OCI-LY1 (cell line): ENCODE measurements around the gene FGFR2.

Experiments
- H2AFZ ChIP-seq: fragments of 200-600 bp; sonication (generic), shearing (Covaris generic); 2 replicates; pipeline ENCODE4 v1.6.0; 2014; ENCODE audit warnings: antibody characterized with exemption, mild to moderate bottlenecking, low read length
- H3F3A ChIP-seq: fragments of 200-600 bp; sonication (generic), shearing (Covaris generic); 2 replicates; pipeline ENCODE4 v1.6.0; 2014; ENCODE audit warnings: mild to moderate bottlenecking, antibody characterized with exemption, low read length, moderate library complexity; ENCODE audit not compliant: insufficient read depth
- H3K27ac ChIP-seq: fragments of 200-600 bp; sonication (generic); 2 replicates; pipeline ENCODE4 v1.5.1; 2014; ENCODE audit warnings: low read length, mixed run types, mild to moderate bottlenecking, low read depth; ENCODE audit not compliant: poor library complexity, severe bottlenecking
- H3K27me3 ChIP-seq: fragments of 200-600 bp; sonication (generic); 2 replicates; pipeline ENCODE4 v1.6.0; 2014; ENCODE audit warnings: antibody characterized with exemption, mild to moderate bottlenecking, low read length, moderate library complexity; ENCODE audit not compliant: insufficient read depth
- H3K36me3 ChIP-seq: fragments of 200-600 bp; sonication (generic); 2 replicates; pipeline ENCODE4 v1.6.1; 2014; ENCODE audit warnings: mild to moderate bottlenecking, antibody characterized with exemption, low read length, moderate library complexity, mixed read lengths; ENCODE audit not compliant: insufficient read depth
- H3K4me1 ChIP-seq: fragments of 200-600 bp; sonication (generic); 2 replicates; pipeline ENCODE4 v1.5.1; 2014; ENCODE audit warnings: mild to moderate bottlenecking, low read length, moderate library complexity; ENCODE audit not compliant: insufficient read depth, severe bottlenecking
- H3K4me2 ChIP-seq: fragments of 200-600 bp; sonication (generic), shearing (Covaris generic); 2 replicates; pipeline ENCODE4 v1.6.1; 2014; ENCODE audit warnings: low read length
- H3K4me3 ChIP-seq: fragments of 200-600 bp; sonication (generic); 2 replicates; pipeline ENCODE4 v1.5.1; 2014; ENCODE audit warnings: low read length, low read depth, mild to moderate bottlenecking, mixed read lengths; ENCODE audit not compliant: poor library complexity, severe bottlenecking
- H3K79me2 ChIP-seq: fragments of 200-600 bp; shearing (Covaris generic); 2 replicates; pipeline ENCODE4 v1.6.1; 2016; ENCODE audit warnings: mixed run types, low read length, mixed read lengths; ENCODE audit not compliant: insufficient read depth
- H3K9ac ChIP-seq: fragments of 200-600 bp; sonication (generic), shearing (Covaris generic); 2 replicates; pipeline ENCODE4 v1.6.1; 2014; ENCODE audit warnings: mild to moderate bottlenecking, low read length, mixed read lengths
- H3K9me2 ChIP-seq: fragments of 200-600 bp; sonication (generic), shearing (Covaris generic); 2 replicates; pipeline ENCODE4 v1.6.1; 2014; ENCODE audit warnings: low read depth, mild to moderate bottlenecking, low read length, mixed read lengths
- H3K9me3 ChIP-seq: fragments of 200-600 bp; shearing (Covaris generic); 2 replicates; pipeline ENCODE4 v1.6.1; 2014; ENCODE audit warnings: low read length, mixed read lengths
- H4K20me1 ChIP-seq: fragments of 200-600 bp; sonication (generic), shearing (Covaris generic); 2 replicates; pipeline ENCODE4 v1.6.0; 2016; ENCODE audit warnings: mild to moderate bottlenecking, low read length; ENCODE audit not compliant: insufficient read depth
- EZH2 ChIP-seq: fragments of 200-600 bp; sonication (generic), shearing (Covaris generic); IDR thresholded peaks from 2 replicates; pipeline ENCODE4 v1.8.0; 2017; ENCODE audit warnings: borderline replicate concordance, mixed run types, mild to moderate bottlenecking, antibody characterized with exemption, low read length, moderate library complexity, mixed read lengths
- TF ChIP-seq, protein P1 (sequence below): fragments of 200-600 bp; sonication (generic), shearing (Covaris generic); IDR thresholded peaks from 2 replicates; pipeline ENCODE4 v1.5.1; 2017; ENCODE audit warnings: mild to moderate bottlenecking, antibody characterized with exemption, low read length, moderate library complexity, mixed read lengths

The FGFR2 gene

DNA sequence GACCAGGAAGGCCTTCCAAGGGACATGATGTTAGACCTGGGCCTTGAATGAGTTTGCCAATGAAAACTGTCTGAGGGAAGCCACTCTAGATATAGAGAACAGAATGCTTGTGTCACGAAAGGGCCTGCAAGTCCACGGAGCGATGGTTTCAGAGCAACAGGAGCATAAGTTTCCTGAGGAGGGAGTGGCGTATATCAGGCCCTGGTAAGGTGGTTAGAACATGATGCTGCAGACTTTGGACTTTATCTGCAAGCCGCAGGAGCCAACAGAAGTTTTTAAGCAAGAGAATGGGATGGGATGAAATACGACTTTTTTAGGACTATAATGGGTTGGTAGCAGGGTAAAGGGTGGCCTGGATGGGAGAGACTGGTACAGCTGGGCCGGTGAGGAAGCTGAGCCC, 136.0 kb downstream of the FGFR2 start:
- no peaks in the 10 kb centered on the region for H4K20me1 ChIP-seq
- no peaks in the 10 kb centered on the region for H3K9me3 ChIP-seq
- H3K79me2 ChIP-seq = no peaks in the 10 kb centered on the region
- H3K4me3 ChIP-seq = no peak overlapping the region
- H3K9ac ChIP-seq = no peak overlapping the region
- H3K4me1 ChIP-seq = no peaks in the 10 kb centered on the region
- H3K36me3 ChIP-seq = no peaks in the 10 kb centered on the region
- no peak overlapping the region for H3K4me2 ChIP-seq
- no peak overlapping the region for H3K27ac ChIP-seq
- no peak overlapping the region for H2AFZ ChIP-seq
- no peaks in the 10 kb centered on the region for H3K9me2 ChIP-seq
- TF ChIP-seq EZH2 = no peak
- TF ChIP-seq, protein P1, sequence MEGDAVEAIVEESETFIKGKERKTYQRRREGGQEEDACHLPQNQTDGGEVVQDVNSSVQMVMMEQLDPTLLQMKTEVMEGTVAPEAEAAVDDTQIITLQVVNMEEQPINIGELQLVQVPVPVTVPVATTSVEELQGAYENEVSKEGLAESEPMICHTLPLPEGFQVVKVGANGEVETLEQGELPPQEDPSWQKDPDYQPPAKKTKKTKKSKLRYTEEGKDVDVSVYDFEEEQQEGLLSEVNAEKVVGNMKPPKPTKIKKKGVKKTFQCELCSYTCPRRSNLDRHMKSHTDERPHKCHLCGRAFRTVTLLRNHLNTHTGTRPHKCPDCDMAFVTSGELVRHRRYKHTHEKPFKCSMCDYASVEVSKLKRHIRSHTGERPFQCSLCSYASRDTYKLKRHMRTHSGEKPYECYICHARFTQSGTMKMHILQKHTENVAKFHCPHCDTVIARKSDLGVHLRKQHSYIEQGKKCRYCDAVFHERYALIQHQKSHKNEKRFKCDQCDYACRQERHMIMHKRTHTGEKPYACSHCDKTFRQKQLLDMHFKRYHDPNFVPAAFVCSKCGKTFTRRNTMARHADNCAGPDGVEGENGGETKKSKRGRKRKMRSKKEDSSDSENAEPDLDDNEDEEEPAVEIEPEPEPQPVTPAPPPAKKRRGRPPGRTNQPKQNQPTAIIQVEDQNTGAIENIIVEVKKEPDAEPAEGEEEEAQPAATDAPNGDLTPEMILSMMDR = no peak
- H3K27me3 ChIP-seq = no peaks in the 10 kb centered on the region
- no peaks in the 10 kb centered on the region for H3F3A ChIP-seq

DNA sequence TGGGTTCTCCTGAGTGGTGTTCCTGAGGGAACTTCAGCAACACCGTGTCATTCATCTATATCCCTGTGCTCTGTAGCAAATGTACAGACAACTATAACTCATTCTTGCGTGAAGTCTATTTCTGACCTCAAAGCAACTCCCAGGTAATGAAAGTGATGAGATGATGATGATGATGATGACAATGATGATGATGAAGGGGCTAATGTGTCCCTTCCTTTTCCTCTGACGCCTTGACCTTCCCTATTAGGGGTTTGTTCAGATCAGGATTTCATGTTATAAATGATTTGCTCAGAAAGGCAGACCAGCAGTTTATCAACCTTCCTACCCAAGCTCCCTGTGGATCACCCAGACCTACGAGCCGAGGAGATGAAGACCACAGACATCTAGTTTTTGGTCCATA, 136.9 kb downstream of the FGFR2 start:
- Histone ChIP-seq H3K9me3 (no peaks in the 10 kb centered on the region), H3K27me3 (no peaks in the 10 kb centered on the region), H2AFZ (no peak overlapping the region), H3K4me3 (no peak overlapping the region), H3K79me2 (no peaks in the 10 kb centered on the region), H3K27ac (no peak overlapping the region), H3K9me2 (no peaks in the 10 kb centered on the region), H3F3A (no peaks in the 10 kb centered on the region), H3K4me2 (no peak overlapping the region), H3K36me3 (no peaks in the 10 kb centered on the region), H3K9ac (no peak overlapping the region), H4K20me1 (no peaks in the 10 kb centered on the region), H3K4me1 (no peaks in the 10 kb centered on the region)
- no peak for TF ChIP-seq EZH2
- TF ChIP-seq, protein P1 = no peak

DNA sequence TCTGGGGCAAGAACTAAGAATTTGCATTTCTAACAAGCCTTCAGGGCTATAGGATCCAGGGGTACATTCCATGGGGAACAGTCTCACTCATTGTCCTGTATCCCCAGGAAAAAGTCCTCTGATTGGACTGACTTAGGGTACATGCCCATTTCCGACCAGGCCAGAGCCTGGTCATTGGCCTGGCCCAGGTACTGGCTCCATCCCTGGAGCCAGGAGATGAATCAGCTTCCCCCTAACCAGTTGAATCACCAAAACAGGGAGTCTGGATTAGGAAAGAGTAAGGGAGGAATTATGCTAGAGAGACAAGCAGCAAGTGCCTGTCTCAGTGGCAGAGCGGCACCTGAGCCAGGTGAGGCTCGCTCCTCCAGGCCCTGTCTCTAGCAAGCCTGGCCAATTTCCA, 137.5 kb downstream of the FGFR2 start:
- no peak for TF ChIP-seq EZH2
- TF ChIP-seq, protein P1 = no peak
- Histone ChIP-seq H2AFZ (no peak overlapping the region), H3K79me2 (no peaks in the 10 kb centered on the region), H3K9ac (no peak overlapping the region), H3K9me2 (no peaks in the 10 kb centered on the region), H3K4me1 (no peaks in the 10 kb centered on the region), H3K9me3 (no peaks in the 10 kb centered on the region), H3K27ac (no peak overlapping the region), H3K27me3 (no peaks in the 10 kb centered on the region), H3K36me3 (no peaks in the 10 kb centered on the region), H3K4me2 (no peak overlapping the region), H3K4me3 (no peak overlapping the region), H3F3A (no peaks in the 10 kb centered on the region), H4K20me1 (no peaks in the 10 kb centered on the region)
